H1 (cell line): ENCODE measurements around the gene SLC26A1.
"Not testable (repeated sequence)": the region's sequence is repeated elsewhere in the genome, so short reads cannot be mapped to it uniquely, and the experiment has no call there.

Experiments
- EP300 ChIP-seq, 2 experiments: IDR thresholded peaks; 1 replicate in 1 of 2; 2 replicates in 1 of 2; pipeline ENCODE4 v1.6.1; 2011 to 2012; ENCODE audit warnings: low read depth in 2 of 2, low read length in 2 of 2, mild to moderate bottlenecking in 2 of 2, borderline replicate concordance in 1 of 2, inconsistent platforms in 1 of 2, moderate library complexity in 1 of 2
- EZH2 ChIP-seq: fragments of 200-600 bp; sonication (generic); IDR thresholded peaks from 2 replicates; pipeline ENCODE4 v1.7.1; 2012; ENCODE audit warnings: low read depth, mild to moderate bottlenecking, moderate library complexity, low read length, inconsistent platforms; ENCODE audit not compliant: severe bottlenecking
- POLR2A ChIP-seq, 2 experiments: IDR thresholded peaks; 1 replicate in 1 of 2; 2 replicates in 1 of 2; pipeline ENCODE4 v1.6.1; 2011; ENCODE audit warnings: low read depth in 2 of 2, low read length in 2 of 2, mild to moderate bottlenecking in 2 of 2; ENCODE audit errors: control extremely low read depth in 1 of 2
- POLR2AphosphoS5 ChIP-seq: IDR thresholded peaks from 2 replicates; pipeline ENCODE4 v1.6.1; 2011; ENCODE audit warnings: low read depth, low read length
- POU5F1 ChIP-seq: IDR thresholded peaks from 2 replicates; pipeline ENCODE4 v1.6.1; 2011; ENCODE audit warnings: low read depth, mild to moderate bottlenecking, low read length, moderate library complexity
- TF ChIP-seq, protein P1 (sequence below), 3 experiments: IDR thresholded peaks; 1 replicate in 2 of 3; 2 replicates in 1 of 3; pipeline versions ENCODE4 v1.5.1 to v1.6.1; 2011; ENCODE audit warnings: low read length in 3 of 3, mild to moderate bottlenecking in 3 of 3, inconsistent platforms in 2 of 3, low read depth in 1 of 3, moderate library complexity in 1 of 3; ENCODE audit not compliant: insufficient read depth in 1 of 3; ENCODE audit errors: control extremely low read depth in 1 of 3

DNA sequence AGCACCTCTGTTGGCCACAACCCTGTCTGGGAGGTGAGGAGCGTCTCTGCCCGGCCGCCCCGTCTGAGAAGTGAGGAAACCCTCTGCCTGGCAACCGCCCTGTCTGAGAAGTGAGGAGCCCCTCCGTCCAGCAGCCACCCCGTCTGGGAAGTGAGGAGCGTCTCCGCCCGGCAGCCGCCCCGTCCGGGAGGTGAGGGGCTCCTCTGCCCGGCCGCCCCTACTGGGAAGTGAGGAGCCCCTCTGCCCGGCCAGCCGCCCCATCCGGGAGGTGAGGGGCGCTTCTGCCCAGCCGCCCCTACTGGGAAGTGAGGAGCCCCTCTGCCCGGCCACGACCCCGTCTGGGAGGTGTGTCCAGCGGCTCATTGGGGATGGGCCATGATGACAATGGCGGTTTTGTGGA is 17.2 kb downstream of the SLC26A1 start:
- not testable (repeated sequence) for TF ChIP-seq EP300 (IDR thresholded peaks at IDR 0.05; ENCODE audit: borderline replicate concordance in 1 of 2, low read depth in 2 of 2, low read length in 2 of 2); POU5F1; POLR2AphosphoS5; POLR2A (IDR thresholded peaks at IDR 0.05; ENCODE audit: control extremely low read depth in 1 of 2, low read depth in 2 of 2, low read length in 2 of 2); EZH2
- TF ChIP-seq, protein P1, sequence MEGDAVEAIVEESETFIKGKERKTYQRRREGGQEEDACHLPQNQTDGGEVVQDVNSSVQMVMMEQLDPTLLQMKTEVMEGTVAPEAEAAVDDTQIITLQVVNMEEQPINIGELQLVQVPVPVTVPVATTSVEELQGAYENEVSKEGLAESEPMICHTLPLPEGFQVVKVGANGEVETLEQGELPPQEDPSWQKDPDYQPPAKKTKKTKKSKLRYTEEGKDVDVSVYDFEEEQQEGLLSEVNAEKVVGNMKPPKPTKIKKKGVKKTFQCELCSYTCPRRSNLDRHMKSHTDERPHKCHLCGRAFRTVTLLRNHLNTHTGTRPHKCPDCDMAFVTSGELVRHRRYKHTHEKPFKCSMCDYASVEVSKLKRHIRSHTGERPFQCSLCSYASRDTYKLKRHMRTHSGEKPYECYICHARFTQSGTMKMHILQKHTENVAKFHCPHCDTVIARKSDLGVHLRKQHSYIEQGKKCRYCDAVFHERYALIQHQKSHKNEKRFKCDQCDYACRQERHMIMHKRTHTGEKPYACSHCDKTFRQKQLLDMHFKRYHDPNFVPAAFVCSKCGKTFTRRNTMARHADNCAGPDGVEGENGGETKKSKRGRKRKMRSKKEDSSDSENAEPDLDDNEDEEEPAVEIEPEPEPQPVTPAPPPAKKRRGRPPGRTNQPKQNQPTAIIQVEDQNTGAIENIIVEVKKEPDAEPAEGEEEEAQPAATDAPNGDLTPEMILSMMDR (IDR thresholded peaks at IDR 0.05; ENCODE audit: control extremely low read depth in 1 of 3, insufficient read depth in 1 of 3, low read depth in 1 of 3, low read length in 3 of 3) = not testable (repeated sequence)
